Femur (tissue), 1 donor: ENCODE data around the gene PCDHGA5.
A peak's percentile ranks its signal among the peaks of the same experiment; 100 is the strongest.
"Not testable (repeated sequence)": the region's sequence is repeated elsewhere in the genome, so short reads cannot be mapped to it uniquely, and the experiment has no call there.

Experiments
- DNase-seq: peaks from one replicate; pipeline ENCODE4 v3.0.0-alpha.2; 2017

PCDHGA5 gene

GRCh38 chr5:141363952-141364660, at the start of gene PCDHGA5:
Gene PCDHGA5 (plus strand): TSS chr5:141364162. CDS start chr5:141364331, 169 bp downstream.
- no peak for DNase-seq

- not testable (repeated sequence) for DNase-seq
Measured at GRCh38 chr5:141316963-141317362, 47.0 kb upstream of the PCDHGA5 start.

GRCh38 chr5:141319202-141319601, 44.8 kb upstream of the PCDHGA5 start:
- DNase-seq: no peak

- no peak for DNase-seq
Measured at GRCh38 chr5:141319699-141320098, 44.3 kb upstream of the PCDHGA5 start.

GRCh38 chr5:141320225-141321169, 43.5 kb upstream of the PCDHGA5 start, which contains the start of gene TAF7:
Gene TAF7 (minus strand): TSS chr5:141320784. CDS start chr5:141320044, 740 bp downstream.
- DNase-seq: peak; percentile 95

GRCh38 chr5:141322261-141322660, 41.7 kb upstream of the PCDHGA5 start:
- DNase-seq: no peak

- peak; percentile 44 for DNase-seq
Measured at GRCh38 chr5:141326088-141326854, 37.7 kb upstream of the PCDHGA5 start.

GRCh38 chr5:141328231-141328630, 35.7 kb upstream of the PCDHGA5 start:
- no peak for DNase-seq

- DNase-seq: no peak
Measured at GRCh38 chr5:141330299-141331080, 33.5 kb upstream of the PCDHGA5 start, which contains the start of gene PCDHGA1. Gene PCDHGA1 (plus strand): TSS chr5:141330514.

GRCh38 chr5:141332571-141332970, 31.4 kb upstream of the PCDHGA5 start:
- DNase-seq: not testable (repeated sequence)

GRCh38 chr5:141338538-141339306, 25.2 kb upstream of the PCDHGA5 start, which contains the start of gene PCDHGA2:
Gene PCDHGA2 (plus strand): TSS chr5:141338760.
- DNase-seq: peak; percentile 37

GRCh38 chr5:141340781-141341354, 23.1 kb upstream of the PCDHGA5 start:
- DNase-seq: not testable (repeated sequence)

GRCh38 chr5:141342773-141343172, 21.2 kb upstream of the PCDHGA5 start:
- no peak for DNase-seq

GRCh38 chr5:141343242-141343952, 20.6 kb upstream of the PCDHGA5 start, which contains the start of gene PCDHGA3:
Gene PCDHGA3 (plus strand): TSS chr5:141343829. CDS start chr5:141344034, 205 bp downstream.
- no peak for DNase-seq

GRCh38 chr5:141343953-141344463, 20.0 kb upstream of the PCDHGA5 start:
- no peak for DNase-seq

GRCh38 chr5:141345327-141345726, 18.6 kb upstream of the PCDHGA5 start:
- DNase-seq: no peak

- not testable (repeated sequence) for DNase-seq
Measured at GRCh38 chr5:141346017-141346416, 17.9 kb upstream of the PCDHGA5 start.

- DNase-seq: no peak
Measured at GRCh38 chr5:141349917-141350619, 13.9 kb upstream of the PCDHGA5 start, which contains the start of gene PCDHGB1. Gene PCDHGB1 (plus strand): TSS chr5:141350099. CDS start chr5:141350261, 162 bp downstream.

GRCh38 chr5:141351591-141351990, 12.4 kb upstream of the PCDHGA5 start:
- no peak for DNase-seq
